GM23248 (cell line): ENCODE measurements around the gene EMID1.

ENCODE experiments used
- EZH2 ChIP-seq: fragments of 200-600 bp; sonication (generic); IDR thresholded peaks from 2 replicates; pipeline ENCODE4 v1.6.1; 2018; ENCODE audit warnings: antibody characterized with exemption, mild to moderate bottlenecking; ENCODE audit not compliant: insufficient read depth, poor library complexity, severe bottlenecking
- EZH2phosphoT487 ChIP-seq: fragments of 200-600 bp; sonication (generic); IDR thresholded peaks from 2 replicates; pipeline ENCODE4 v1.6.1; 2018; ENCODE audit warnings: antibody characterized with exemption, moderate library complexity, mild to moderate bottlenecking, low read depth; ENCODE audit not compliant: insufficient read depth

- TF ChIP-seq EZH2phosphoT487, result no peak
- no peak for TF ChIP-seq EZH2
These were observed 92.9 kb downstream of the EMID1 start for GRCh38 chr22:29298641-29299040.
